ENCODE measurements around the gene ARL6IP6. TPM values are rescaled to one million over a fixed set of nuclear protein-coding genes. Genes with fewer than 3 reads are reported as not detected.

Gene ARL6IP6
- total and polyA plus RNA-seq, 12 donors, result 4.1 to 8.1 (median 6.8) TPM

- 90 to 97% methylated on average over 2 of the region's 2 CpGs for WGBS, 2 donors
- H3K36me3 ChIP-seq, result peaks cover 0 to 90% (median 30%) of the 10 kb centered on the region in 9 donors
- H3K4me1 ChIP-seq, result no peaks in the 10 kb centered on the region
- no peak for ATAC-seq
- intact Hi-C loops (cut with DNase I), result loop anchor here in 1 of 10 donors (10.0 kb wide), 1 partner anchor 1224 kb away; no protein-coding TSS in a partner anchor
- H3K27ac ChIP-seq, result no peak overlapping the region
- DNase-seq, result no peak
- H3K9me3 ChIP-seq, result no peaks in the 10 kb centered on the region
- TF ChIP-seq CTCF (IDR thresholded peaks at IDR 0.05), result no peak
- no peaks in the 10 kb centered on the region for H3K27me3 ChIP-seq
- no peak overlapping the region for H3K4me3 ChIP-seq
These were observed 39.6 kb upstream of the ARL6IP6 start for GRCh38 chr2:152678808-152679207.

DNA sequence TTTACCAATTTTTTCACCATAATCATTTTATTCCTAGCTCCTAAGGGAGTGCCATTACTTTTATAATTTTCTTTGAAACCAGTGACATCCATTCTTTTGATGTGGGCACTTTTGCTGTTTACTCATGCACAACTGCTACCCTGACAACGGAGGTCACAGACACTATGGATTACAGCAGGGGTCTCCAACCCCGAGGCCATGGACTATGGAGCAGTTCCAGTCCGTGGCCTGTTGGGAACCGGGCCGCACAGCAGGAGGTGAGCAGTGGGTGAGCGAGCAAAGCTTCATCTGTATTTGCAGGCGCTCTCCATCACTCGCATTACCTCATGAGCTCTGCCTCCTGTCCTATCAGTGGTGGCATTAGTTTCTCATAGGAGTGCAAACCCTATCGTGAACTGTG is 35.8 kb upstream of the ARL6IP6 start:
- Histone ChIP-seq H3K9me3 (no peaks in the 10 kb centered on the region), H3K4me1 (peaks cover 0 to 3% (median 0%) of the 10 kb centered on the region in 9 donors), H3K36me3 (peaks cover 0 to 68% (median 15%) of the 10 kb centered on the region in 9 donors), H3K4me3 (no peak overlapping the region), H3K27ac (no peak overlapping the region), H3K27me3 (no peaks in the 10 kb centered on the region)
- intact Hi-C loops (cut with DNase I), result no loop called here
- DNase-seq (no peak), ATAC-seq (no peak)
- 93 to 95% methylated on average over 9 of the region's 9 CpGs for WGBS, 2 donors
- no peak for TF ChIP-seq CTCF (IDR thresholded peaks at IDR 0.05)

DNA sequence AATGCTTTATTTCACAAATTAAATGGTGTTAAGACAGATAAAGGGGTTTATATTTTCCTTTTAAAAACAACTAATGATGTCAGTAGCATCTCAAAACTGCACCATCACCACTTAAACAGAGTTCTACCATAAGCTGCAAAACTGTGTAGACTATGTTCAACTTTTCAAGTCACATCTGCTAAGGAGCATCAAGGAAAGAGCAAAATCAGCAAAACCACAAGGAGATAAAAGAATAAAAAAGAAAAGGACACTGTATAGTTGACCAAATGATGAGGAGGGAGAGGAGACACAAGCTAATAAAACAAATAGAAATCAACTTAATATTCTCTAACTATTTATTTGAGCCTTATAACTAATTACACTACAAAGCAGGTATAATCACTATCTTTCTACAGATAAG is 35.0 kb upstream of the ARL6IP6 start:
- ATAC-seq (no peak), DNase-seq (no peak)
- Histone ChIP-seq H3K27ac (no peak overlapping the region), H3K27me3 (no peaks in the 10 kb centered on the region), H3K36me3 (peaks cover 0 to 68% (median 15%) of the 10 kb centered on the region in 9 donors), H3K9me3 (no peaks in the 10 kb centered on the region), H3K4me3 (no peak overlapping the region), H3K4me1 (peaks cover 0 to 3% (median 0%) of the 10 kb centered on the region in 9 donors)
- TF ChIP-seq CTCF (IDR thresholded peaks at IDR 0.05), result no peak
- intact Hi-C loops (cut with DNase I), result no loop called here

GRCh38 chr2:152686321-152686720 is 32.1 kb upstream of the ARL6IP6 start:
- peaks cover 0 to 3% (median 0%) of the 10 kb centered on the region in 9 donors for H3K4me1 ChIP-seq
- H3K4me3 ChIP-seq, result no peak overlapping the region
- no peaks in the 10 kb centered on the region for H3K9me3 ChIP-seq
- no peak overlapping the region for H3K27ac ChIP-seq
- peaks cover 0 to 64% (median 4%) of the 10 kb centered on the region in 9 donors for H3K36me3 ChIP-seq
- no peaks in the 10 kb centered on the region for H3K27me3 ChIP-seq
- ATAC-seq (no peak), DNase-seq (no peak)
- no peak for TF ChIP-seq CTCF (IDR thresholded peaks at IDR 0.05)
- intact Hi-C loops (cut with DNase I), result no loop called here

Data from heart right ventricle (tissue), 16 donors.